Fibroblast of pulmonary artery (primary cell): ENCODE results near the gene GPATCH4.

ENCODE experiments used
- DNase-seq: peaks from one replicate; pipeline ENCODE4 v3.0.0-alpha.2; 2010; ENCODE audit warnings: low read depth
- H3K4me3 ChIP-seq: replicated peaks from 2 replicates; pipeline ENCODE4 v1.5.1; 2011; ENCODE audit warnings: low read depth, mild to moderate bottlenecking, control low read depth, low read length, moderate library complexity
- CTCF ChIP-seq: IDR thresholded peaks from 2 replicates; pipeline ENCODE4 v1.5.1; 2011; ENCODE audit warnings: mild to moderate bottlenecking, control low read depth, low read length, inconsistent platforms; ENCODE audit errors: missing control alignments

GPATCH4 gene

GRCh38 chr1:156645056-156645455, 43.8 kb upstream of the GPATCH4 start:
- DNase-seq, result no peak
- H3K4me3 ChIP-seq, result no peak overlapping the region
- no peak for TF ChIP-seq CTCF

DNA sequence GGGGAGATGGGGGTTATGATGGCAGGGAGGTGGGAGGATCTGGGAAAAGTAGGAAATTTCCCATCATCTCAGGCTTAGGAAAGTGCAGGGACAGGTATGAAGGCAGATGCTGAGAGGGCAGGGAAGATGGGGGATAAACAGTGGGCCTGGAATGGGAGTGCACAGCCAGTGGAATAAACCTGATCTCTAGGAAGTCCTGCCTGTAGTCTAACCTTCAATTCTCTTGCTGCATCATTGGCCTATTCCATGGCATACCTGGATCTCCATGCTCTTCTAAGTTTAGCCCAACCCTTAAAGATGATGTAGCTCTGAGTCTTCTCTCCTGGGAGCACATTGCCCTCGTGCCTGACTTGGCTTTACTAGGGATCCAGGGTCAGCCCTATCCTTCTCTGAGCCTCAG, 43.4 kb upstream of the GPATCH4 start:
- TF ChIP-seq CTCF, result no peak
- DNase-seq, result no peak
- no peak overlapping the region for H3K4me3 ChIP-seq

GRCh38 chr1:156644146-156644545, 42.9 kb upstream of the GPATCH4 start:
- DNase-seq, result no peak
- TF ChIP-seq CTCF, result no peak
- no peak overlapping the region for H3K4me3 ChIP-seq

DNA sequence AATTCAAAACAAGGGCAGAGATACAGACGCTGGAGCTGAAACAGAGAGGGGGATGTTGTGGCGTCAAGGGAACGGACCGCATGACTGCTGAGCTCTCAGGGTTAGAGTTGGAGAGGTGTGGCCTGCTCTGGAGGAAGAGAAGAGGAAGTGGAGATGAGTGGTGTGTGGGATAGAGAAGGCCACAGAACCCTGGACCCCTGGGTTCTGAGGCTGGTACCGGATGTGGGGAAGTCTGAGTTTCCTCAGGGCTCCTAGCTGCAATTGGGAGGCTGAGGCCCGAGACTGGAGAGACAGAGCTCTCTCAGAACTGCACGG, 42.5 kb upstream of the GPATCH4 start:
- no peak for TF ChIP-seq CTCF
- DNase-seq, result no peak
- H3K4me3 ChIP-seq, result no peak overlapping the region

DNA sequence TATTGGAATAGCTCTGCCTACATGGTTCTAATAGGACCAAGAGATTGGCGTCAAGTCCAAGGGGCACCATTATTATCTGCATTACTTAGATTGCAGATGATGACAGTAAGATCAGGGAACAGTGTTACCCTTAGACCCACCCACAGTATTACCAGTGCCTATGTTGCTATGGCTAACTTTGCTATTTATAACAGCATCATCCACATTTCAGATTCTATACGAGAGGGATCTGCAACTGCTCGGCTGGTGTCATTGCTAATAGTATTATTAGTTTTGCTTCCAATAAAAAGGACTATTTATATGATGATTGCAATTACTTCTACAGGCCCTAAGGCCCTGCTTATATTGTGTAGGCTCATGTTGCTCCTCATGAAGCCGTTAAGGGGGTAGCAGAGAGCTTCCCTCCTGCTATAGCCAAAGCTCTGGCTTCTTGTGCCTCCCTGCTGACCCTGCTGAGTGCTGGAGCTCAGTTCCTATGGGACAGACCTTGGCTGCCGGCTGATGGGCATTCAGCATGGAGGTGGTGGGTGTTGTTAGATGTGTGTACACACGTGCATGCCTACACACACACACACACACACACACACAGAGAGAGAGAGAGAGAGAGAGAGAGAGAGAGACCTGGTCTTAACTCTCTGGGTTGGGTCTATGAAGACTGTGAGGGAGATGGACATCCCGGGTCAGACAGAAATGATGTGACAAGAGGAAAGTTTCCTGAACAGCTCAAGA, 41.9 kb upstream of the GPATCH4 start:
- H3K4me3 ChIP-seq, result no peak overlapping the region
- TF ChIP-seq CTCF, result no peak
- no peak for DNase-seq

GRCh38 chr1:156642265-156643048, 41.2 kb upstream of the GPATCH4 start:
- TF ChIP-seq CTCF, result no peak
- H3K4me3 ChIP-seq, result no peak overlapping the region
- no peak for DNase-seq
